ENCODE measurements around the gene ENHO. TPM values are rescaled to one million over a fixed set of nuclear protein-coding genes. Genes with fewer than 3 reads are reported as not detected.
A peak's percentile ranks its signal among the peaks of the same experiment; 100 is the strongest.

Gene ENHO
- total and polyA plus RNA-seq, 2 experiments from 2014 or later, result 1.5 to 9.4 TPM

GRCh38 chr9:34500623-34501267, 22.0 kb downstream of the ENHO start:
- Histone ChIP-seq H4K20me1 (ENCODE audit: insufficient read depth, poor library complexity, severe bottlenecking) (no peaks in the 10 kb centered on the region), H2AFZ (no peak overlapping the region), H3K4me1 (ENCODE audit: insufficient read depth) (no peaks in the 10 kb centered on the region), H3K9me3 (ENCODE audit: low read depth) (no peaks in the 10 kb centered on the region), H3K9me2 (replicated peaks; ENCODE audit: insufficient read depth) (no peaks in the 10 kb centered on the region), H3K36me3 (replicated peaks; ENCODE audit: insufficient read depth, low read depth) (no peaks in the 10 kb centered on the region), H3K79me2 (no peaks in the 10 kb centered on the region), H3K4me3 (no peak overlapping the region), H3K4me2 (no peak overlapping the region), H3K27me3 (peaks cover 13% of the 10 kb centered on the region), H3K27ac (no peak overlapping the region)
- WGBS (ENCODE audit: low lambda C conversion rate, missing lambda C conversion rate), result 6% methylated on average over 6 of the region's 6 CpGs
- TF ChIP-seq CTCF (IDR thresholded peaks at IDR 0.05; ENCODE audit: poor library complexity), result peak; percentile 94
- TF ChIP-seq EZH2 (IDR thresholded peaks at IDR 0.05; ENCODE audit: borderline replicate concordance), result no peak
- no peak for TF ChIP-seq EZH2phosphoT487 (IDR thresholded peaks at IDR 0.05; ENCODE audit: low read depth, severe bottlenecking, unreplicated experiment)
- peak; percentile 65 for DNase-seq (ENCODE audit: low spot score)

- H3K4me2 ChIP-seq, result no peak overlapping the region
These were observed 23.7 kb downstream of the ENHO start for GRCh38 chr9:34499076-34499475.

DNA sequence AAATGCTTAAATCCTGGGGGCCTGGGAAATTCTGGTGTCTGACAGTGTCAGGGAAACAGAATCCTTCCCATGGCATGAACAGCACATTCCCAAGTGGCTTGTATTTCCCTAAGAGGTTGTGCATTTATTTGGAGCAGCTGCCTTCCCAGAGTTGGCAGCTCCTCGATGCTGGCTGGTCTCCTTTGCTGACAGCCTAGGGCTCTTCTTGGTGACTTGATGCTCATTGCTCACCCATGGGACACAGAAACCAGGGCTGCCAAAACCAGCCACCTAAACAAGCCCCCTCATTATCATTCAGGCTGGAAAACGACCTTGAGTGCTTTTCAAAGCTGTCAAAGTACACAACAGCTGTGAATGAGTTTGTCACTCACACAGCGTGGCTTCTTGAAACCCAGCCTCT, 24.2 kb downstream of the ENHO start:
- Histone ChIP-seq H4K20me1 (ENCODE audit: insufficient read depth, poor library complexity, severe bottlenecking) (no peaks in the 10 kb centered on the region), H3K27ac (no peak overlapping the region), H3K9me2 (replicated peaks; ENCODE audit: insufficient read depth) (no peaks in the 10 kb centered on the region), H3K9me3 (ENCODE audit: low read depth) (no peaks in the 10 kb centered on the region), H2AFZ (no peak overlapping the region), H3K36me3 (replicated peaks; ENCODE audit: insufficient read depth, low read depth) (no peaks in the 10 kb centered on the region), H3K4me2 (no peak overlapping the region), H3K79me2 (no peaks in the 10 kb centered on the region), H3K4me1 (ENCODE audit: insufficient read depth) (no peaks in the 10 kb centered on the region), H3K4me3 (no peak overlapping the region), H3K27me3 (peaks cover 13% of the 10 kb centered on the region)
- WGBS (ENCODE audit: low lambda C conversion rate, missing lambda C conversion rate), result 44% methylated on average over 3 of the region's 3 CpGs
- no peak for DNase-seq (ENCODE audit: low spot score)
- TF ChIP-seq EZH2phosphoT487 (IDR thresholded peaks at IDR 0.05; ENCODE audit: low read depth, severe bottlenecking, unreplicated experiment) (no peak), EZH2 (IDR thresholded peaks at IDR 0.05; ENCODE audit: borderline replicate concordance) (no peak), CTCF (IDR thresholded peaks at IDR 0.05; ENCODE audit: poor library complexity) (no peak)

More at GRCh38 chr9:34499076-34499475, 23.7 kb downstream of the ENHO start:
- DNase-seq (ENCODE audit: low spot score), result no peak
- 76% methylated on average over 2 of the region's 2 CpGs for WGBS (ENCODE audit: low lambda C conversion rate, missing lambda C conversion rate)
- no peak overlapping the region for H3K4me3 ChIP-seq
- TF ChIP-seq EZH2 (IDR thresholded peaks at IDR 0.05; ENCODE audit: borderline replicate concordance), result no peak
- TF ChIP-seq EZH2phosphoT487 (IDR thresholded peaks at IDR 0.05; ENCODE audit: low read depth, severe bottlenecking, unreplicated experiment), result no peak
- TF ChIP-seq CTCF (IDR thresholded peaks at IDR 0.05; ENCODE audit: poor library complexity), result no peak
- H3K27me3 ChIP-seq, result peaks cover 13% of the 10 kb centered on the region
- no peaks in the 10 kb centered on the region for H3K4me1 ChIP-seq (ENCODE audit: insufficient read depth)
- H3K36me3 ChIP-seq (replicated peaks; ENCODE audit: insufficient read depth, low read depth), result no peaks in the 10 kb centered on the region
- H3K27ac ChIP-seq, result no peak overlapping the region
- H4K20me1 ChIP-seq (ENCODE audit: insufficient read depth, poor library complexity, severe bottlenecking), result no peaks in the 10 kb centered on the region
- no peaks in the 10 kb centered on the region for H3K79me2 ChIP-seq
- no peak overlapping the region for H2AFZ ChIP-seq
- H3K9me3 ChIP-seq (ENCODE audit: low read depth), result no peaks in the 10 kb centered on the region
- H3K9me2 ChIP-seq (replicated peaks; ENCODE audit: insufficient read depth), result no peaks in the 10 kb centered on the region
